Tongue (tissue), 2 donors: ENCODE measurements around the gene DCAF6. TPM values are rescaled to one million over a fixed set of nuclear protein-coding genes. Genes with fewer than 3 reads are reported as not detected.
"Not testable (repeated sequence)": the region's sequence is repeated elsewhere in the genome, so short reads cannot be mapped to it uniquely, and the experiment has no call there.

ENCODE experiments used
- DNase-seq: peaks from one replicate; pipeline ENCODE4 v3.0.0-alpha.2; 2015
- total RNA-seq: library from RNA; depleted of rRNA; stranded (reverse); fragments of >200 nt; gene quantifications from one replicate; pipeline ENCODE4 v1.2.3, GENCODE V29; 2014

Gene DCAF6
- total RNA-seq, 1 donor from 2014 or later, result 150 TPM

DNA sequence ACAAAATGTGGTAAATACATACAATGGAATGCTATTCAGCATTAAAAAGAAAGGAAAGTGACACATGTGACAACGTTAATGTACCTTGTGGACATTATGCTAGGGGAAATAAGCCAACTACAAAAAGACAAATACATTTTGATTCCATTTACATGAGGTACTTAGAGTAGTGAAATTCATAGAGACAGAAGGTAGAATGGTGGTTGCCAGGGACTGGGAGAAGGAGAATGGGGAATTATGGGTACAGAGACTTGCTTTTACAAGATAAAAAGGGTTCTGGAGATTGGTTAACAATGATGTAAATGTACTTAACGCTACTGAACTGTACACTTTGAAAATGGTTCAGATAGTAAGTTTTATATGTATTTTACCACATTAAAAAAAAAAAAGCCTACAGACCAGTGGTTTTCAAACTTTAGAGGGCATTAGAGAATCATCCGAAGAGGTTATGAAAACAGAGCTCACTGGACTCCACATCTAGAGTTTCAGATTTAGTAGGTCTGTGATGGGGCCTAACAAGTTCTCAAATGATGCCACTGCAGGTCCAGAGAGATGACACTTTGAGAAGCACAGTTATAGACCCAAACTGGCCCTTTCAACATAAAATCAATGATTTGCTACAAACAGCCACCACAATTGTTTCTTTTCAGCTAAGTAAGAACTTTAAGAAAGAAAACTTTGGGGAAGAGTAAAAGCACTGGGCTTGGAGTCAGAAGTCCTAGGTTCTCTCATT is 13.0 kb upstream of the DCAF6 start:
- DNase-seq, result no peak

DNA sequence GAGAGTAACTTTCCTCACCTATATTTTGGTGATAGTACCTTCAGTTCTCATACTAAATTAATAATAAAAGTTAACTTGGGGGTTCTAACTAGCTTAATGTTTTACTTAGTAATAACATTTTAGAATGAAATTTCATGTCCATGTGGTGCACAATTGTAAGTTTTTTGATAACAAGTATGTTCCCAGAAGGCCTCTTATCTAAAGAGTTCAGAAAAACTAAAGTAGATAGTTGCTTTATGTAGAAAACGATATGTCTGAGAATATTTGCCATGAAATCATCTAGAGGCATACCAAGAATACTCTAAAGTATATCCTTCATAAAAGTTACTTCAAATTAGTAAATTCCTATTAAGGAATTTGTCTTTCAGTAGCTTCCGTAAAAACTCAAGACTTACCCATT is 12.4 kb upstream of the DCAF6 start:
- no peak for DNase-seq

DNA sequence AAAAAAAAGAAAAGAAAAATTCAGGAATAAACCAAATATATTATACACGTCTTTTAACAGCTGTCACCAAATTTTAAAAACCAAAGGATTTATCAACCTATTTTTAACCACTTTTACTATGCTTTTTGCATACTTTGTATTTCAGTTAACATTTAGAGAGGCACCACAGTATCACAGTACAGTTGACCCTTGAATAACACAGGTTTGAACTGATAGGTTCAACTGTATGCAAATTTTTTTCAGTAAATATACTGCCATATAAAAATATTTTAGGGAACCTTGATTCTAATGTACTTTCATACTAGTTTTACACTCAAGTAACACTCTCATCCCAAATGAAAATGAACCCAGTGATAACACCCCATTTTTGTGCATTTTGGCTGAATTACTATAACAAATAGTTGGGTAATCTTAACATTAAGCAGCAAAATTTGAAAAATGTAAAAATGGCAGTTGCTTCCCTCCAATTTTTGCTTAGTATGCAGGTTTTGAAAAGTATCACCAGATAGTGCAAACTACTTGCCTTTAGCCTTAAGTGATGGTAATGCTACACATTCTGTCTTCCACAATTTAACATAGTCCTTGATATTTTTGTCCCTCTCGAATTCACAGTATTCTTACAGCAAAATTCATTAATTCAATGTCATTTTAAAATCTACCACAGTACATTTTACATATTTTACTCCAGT is 11.8 kb upstream of the DCAF6 start:
- no peak for DNase-seq

- DNase-seq, result no peak
Measured at GRCh38 chr1:167926486-167926997, 9.9 kb upstream of the DCAF6 start.

DNA sequence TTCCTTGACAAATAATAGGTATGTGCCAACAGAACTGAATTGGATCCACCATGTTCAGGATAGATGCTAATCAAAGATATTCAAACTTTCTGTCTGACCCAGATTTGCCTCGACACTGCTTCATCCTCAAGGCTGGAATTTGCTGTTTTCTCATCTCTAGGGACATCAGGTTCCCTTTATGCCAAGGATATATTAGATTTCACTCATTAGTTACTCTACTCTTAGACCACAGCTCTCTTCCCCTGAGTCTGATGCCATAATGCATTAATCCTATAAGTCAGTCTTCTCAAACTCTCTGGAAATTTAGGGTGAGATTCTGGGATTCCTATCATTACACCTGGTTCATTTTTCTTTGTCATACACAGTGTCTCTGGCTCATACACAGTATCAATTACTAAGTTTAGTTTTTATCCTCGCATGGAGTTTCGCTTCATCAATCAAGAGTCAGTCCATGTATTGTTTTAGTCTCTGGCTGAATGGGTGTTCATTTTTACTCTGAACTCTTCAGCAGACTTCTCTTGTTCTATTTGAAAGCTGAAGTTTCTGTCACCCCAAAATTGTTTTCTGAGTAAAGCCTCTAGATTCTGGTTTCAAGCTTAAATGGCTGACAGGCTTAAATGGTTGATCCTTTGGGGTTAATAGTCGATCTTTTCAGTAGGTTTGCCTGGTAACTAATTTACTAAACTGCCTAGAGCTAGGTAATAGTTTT is 9.3 kb upstream of the DCAF6 start:
- DNase-seq, result no peak

GRCh38 chr1:167928457-167928852 is 8.0 kb upstream of the DCAF6 start:
- no peak for DNase-seq

DNA sequence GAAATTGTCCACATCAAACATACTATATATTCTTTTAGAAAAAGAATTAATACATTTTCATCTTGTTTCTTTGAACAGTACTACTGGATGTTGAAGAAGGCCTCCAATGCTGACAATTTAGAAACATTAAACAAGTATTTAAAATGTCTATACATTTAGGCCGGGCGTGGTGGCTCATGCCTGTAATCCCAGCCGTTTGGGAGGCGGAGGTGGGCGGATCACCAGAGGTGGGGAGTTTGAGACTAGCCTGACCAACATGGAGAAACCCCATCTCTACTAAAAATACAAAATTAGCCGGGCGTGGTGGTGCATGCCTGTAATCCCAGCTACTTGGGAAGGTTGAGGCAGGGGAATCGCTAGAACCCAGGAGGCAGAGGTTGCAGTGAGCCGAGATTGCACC is 7.6 kb upstream of the DCAF6 start:
- DNase-seq, result not testable (repeated sequence)

DNA sequence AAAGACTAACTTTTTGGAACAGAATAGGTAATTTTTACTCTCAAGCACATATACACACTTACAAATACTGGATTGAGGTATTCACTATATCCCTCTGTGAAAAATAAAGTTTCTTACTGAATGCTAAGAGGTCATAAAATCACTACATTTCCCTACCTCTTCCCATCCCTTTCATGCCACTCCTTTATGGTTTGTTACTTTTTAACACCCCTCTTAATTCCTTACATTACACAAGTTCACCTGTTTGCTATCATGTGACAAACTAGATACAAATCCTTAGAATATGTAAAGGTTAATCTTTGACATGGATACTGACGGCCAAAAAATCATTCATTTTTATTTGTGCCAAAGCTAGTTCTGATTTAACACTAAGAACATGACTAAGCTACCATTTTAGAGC is 6.8 kb upstream of the DCAF6 start:
- DNase-seq, result no peak

GRCh38 chr1:167933788-167934187 is 2.7 kb upstream of the DCAF6 start:
- no peak for DNase-seq

- DNase-seq, result peak; percentile 62
Measured at GRCh38 chr1:167934426-167935215, 1.9 kb upstream of the DCAF6 start.

DNA sequence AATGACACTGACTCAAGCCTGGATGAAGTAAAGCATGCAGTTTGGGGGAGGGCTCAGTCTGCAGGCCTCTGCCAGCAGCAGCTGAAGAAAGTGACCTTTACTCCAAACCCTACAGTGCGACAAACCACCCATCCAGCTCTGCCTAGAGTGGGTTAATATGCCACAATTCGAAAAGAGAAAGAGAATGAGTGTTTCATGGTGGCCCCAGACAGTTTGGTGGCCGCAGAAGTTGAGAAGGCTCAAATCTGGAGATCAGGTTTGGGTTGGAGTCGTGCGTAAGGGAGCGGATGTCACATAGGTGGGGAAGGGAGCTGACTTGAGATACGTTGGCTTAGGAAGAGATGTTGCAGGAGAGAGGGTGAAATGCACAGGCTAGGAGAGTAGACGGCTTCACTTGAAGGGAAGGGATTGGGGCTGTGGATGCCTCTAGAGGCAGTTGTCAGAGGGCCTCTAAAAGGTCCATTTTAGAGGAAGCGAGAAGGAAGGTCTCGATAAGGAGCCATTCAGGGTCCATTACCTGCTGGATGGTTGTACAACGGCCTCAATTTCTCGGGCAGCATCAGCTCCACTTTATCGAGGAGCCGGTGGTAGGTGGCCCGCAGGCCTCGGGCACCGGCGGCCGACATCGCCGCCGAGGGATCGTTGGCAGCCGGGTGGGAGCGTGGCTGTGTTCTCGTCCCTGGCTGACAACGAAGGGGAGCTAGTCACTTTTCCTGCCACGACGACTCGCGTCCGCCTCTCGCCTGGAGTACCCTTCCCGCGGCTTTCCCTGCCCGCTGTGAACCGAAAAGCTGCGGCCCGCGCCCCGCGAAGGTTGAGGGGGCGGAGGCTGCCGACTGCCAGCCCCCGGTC is 1.0 kb upstream of the DCAF6 start:
- peak; percentile 66 for DNase-seq

GRCh38 chr1:167936930-167937708 is 636 bp downstream of the DCAF6 start, which contains the start of gene MPC2:
MPC2 (minus strand) TSS chr1:167937072; CDS start chr1:167935841, 1,231 bp downstream.
- DNase-seq, result peak; percentile 89

DNA sequence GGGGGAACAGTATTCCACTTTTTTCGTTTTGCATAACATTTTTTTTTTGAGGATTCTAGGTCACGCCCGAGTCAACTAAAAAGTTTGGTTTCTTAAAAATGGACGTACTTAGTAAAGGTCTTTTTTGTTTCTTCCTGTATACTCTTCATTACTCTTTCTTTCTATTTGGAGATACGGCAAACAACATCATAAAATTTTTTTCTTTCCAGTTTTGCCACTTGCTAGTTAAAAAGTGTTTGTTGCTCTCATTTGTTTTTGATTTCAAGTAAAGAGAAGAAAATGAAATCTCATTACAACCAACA is 1.2 kb downstream of the DCAF6 start:
- no peak for DNase-seq

GRCh38 chr1:167938080-167938636 is 1.7 kb downstream of the DCAF6 start:
- peak; percentile 8 for DNase-seq

DNA sequence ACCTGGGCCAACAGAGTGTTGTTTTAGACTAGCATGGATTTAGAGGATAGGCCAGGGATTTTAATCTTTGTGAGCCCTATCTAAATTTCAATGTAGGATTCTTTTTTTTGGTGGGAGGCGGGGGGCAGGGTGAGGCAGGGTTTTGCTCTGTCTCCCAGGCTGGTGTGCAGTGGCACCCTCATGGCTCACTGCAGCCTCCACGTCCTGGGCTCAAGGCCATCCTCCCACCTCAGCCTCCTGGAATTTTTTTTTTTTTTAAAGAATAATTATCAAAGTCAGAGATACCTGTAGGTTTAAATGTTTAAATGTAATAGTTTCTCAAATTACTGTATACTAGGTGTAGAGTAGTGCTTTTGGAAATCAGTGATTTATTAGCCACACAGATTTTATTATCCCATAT is 3.8 kb downstream of the DCAF6 start:
- DNase-seq, result no peak

GRCh38 chr1:167943541-167943940 is 7.1 kb downstream of the DCAF6 start:
- no peak for DNase-seq

DNA sequence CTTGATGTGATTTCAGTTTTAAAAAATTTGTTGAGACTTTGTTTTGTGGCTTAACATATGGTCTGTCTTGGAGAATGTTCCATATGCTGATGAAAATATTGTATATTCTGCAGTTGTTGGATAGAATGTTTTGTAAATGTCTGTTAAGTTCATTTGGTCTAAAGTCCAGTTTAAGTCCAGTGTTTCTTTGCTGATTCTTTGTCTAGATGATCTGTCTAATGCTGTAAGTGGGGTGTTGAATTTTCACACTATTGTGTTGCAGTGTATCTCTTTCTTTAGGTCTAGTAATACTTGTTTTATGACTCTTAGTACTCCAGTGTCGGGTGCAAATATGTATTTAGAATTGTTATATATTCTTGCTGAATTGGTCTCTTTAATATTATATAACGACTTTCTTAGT is 11.2 kb downstream of the DCAF6 start:
- no peak for DNase-seq

- DNase-seq, result no peak
Measured at GRCh38 chr1:167949785-167950184, 13.3 kb downstream of the DCAF6 start.

DNA sequence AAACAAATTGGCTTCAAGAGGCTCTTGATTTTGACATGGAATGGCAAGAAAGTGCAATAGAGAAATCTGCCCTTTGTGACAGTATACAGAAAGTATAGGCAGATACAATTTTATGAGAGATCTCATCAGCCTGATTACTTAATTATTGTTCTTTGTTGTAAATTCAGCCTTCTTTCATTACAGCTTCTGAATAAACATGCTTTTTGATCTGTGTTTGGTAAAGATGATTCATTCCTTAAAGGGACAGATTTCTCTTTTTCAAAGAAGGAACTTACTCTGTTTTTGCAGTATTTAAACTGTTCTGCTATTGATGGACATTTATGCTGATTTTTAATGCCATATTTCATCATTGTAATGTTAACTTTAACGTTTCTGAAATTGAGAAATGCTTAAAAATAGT is 14.1 kb downstream of the DCAF6 start:
- DNase-seq, result no peak

DNA sequence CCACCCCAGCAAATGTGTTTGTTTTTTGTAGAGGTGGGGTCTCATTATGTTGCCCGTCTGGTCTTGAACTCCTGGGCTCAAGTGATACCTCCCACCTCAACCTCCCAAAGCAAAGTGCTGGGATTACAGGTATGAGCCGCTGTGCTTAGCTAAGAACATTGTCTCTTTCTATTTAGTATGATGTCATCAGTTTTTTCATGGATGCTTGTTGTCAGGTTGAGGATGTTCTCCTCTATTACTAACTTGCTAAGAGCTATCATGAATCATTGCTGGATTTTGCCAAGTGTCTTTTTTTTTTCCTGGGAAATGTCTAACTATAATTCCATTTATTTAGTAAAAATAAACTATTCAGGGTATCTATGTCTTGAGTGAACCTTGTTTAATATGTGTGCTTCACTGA is 19.4 kb downstream of the DCAF6 start:
- no peak for DNase-seq
